ENCODE measurements around the gene CATSPERB.

DNA sequence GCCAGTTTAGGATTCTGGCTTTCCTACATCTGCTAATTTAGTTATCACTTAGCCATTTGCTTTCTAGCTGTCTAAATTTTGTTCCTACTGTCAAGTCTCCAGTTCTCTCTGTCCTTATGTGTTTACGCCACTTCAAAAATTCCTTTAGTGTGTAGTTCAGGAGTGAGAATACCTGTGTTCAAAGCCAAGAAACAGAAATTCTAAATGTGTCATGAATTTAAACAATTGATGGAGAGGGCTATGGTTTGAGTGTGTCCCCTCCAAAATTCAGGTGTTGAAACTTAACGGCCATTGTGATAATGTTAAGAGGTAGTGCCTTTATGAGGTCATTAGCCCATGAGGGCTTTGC lies 11.4 kb upstream of the CATSPERB start:
- TF ChIP-seq, protein P1, sequence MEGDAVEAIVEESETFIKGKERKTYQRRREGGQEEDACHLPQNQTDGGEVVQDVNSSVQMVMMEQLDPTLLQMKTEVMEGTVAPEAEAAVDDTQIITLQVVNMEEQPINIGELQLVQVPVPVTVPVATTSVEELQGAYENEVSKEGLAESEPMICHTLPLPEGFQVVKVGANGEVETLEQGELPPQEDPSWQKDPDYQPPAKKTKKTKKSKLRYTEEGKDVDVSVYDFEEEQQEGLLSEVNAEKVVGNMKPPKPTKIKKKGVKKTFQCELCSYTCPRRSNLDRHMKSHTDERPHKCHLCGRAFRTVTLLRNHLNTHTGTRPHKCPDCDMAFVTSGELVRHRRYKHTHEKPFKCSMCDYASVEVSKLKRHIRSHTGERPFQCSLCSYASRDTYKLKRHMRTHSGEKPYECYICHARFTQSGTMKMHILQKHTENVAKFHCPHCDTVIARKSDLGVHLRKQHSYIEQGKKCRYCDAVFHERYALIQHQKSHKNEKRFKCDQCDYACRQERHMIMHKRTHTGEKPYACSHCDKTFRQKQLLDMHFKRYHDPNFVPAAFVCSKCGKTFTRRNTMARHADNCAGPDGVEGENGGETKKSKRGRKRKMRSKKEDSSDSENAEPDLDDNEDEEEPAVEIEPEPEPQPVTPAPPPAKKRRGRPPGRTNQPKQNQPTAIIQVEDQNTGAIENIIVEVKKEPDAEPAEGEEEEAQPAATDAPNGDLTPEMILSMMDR (IDR thresholded peaks at IDR 0.05; ENCODE audit: low read depth, low read length), result no peak
- no peak for TF ChIP-seq EZH2phosphoT487 (IDR thresholded peaks at IDR 0.05; ENCODE audit: low read depth)

All from OCI-LY3 (cell line).